ENCODE data around the gene PTK6.

The PTK6 gene

DNA sequence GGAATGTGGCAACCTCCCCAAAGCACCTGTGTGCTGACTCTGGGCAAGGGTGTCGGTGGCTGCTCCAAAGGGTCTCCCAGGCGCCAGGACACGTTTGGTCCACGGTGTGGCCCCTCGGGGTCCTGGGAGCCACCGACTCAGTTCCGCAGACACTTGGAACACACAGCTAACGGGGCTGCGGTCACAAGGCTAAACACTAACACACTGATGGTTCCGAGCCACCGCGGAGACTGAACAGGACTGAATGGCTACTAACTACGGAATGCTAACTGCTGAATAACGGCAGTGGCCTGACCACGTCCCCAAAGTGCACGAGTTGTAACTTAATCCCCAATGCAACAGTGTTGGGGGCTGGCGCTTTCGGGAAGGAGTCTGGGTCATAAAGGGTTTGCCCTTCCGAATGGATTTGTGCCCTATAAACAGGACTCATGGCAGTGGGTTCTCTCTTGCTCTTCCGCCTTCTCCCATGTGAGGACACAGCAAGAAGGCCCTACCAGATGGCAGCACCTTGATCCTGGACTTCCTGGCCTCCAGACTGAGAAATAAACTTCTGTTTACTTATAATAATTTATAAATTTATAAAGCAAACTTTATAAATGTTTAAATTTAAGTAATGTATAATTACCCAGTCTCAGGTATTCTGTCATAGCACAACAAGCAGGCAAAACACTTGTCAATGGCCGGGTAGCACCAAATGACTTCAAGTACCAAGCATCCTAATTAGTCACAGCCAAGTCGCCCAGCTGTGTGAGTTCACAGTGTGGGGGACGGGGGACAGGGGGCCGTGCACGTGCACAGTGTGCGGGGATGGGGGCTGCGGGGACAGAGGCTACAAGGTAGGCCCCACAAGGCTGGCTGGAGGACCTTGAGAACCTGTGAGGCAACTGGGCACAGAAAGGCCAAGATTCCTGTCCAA lies 36.0 kb downstream of the PTK6 start:
- no peak for DNase-seq (ENCODE audit: extremely low read depth, insufficient read length)
- TF ChIP-seq, protein P1, sequence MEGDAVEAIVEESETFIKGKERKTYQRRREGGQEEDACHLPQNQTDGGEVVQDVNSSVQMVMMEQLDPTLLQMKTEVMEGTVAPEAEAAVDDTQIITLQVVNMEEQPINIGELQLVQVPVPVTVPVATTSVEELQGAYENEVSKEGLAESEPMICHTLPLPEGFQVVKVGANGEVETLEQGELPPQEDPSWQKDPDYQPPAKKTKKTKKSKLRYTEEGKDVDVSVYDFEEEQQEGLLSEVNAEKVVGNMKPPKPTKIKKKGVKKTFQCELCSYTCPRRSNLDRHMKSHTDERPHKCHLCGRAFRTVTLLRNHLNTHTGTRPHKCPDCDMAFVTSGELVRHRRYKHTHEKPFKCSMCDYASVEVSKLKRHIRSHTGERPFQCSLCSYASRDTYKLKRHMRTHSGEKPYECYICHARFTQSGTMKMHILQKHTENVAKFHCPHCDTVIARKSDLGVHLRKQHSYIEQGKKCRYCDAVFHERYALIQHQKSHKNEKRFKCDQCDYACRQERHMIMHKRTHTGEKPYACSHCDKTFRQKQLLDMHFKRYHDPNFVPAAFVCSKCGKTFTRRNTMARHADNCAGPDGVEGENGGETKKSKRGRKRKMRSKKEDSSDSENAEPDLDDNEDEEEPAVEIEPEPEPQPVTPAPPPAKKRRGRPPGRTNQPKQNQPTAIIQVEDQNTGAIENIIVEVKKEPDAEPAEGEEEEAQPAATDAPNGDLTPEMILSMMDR (IDR thresholded peaks at IDR 0.05; ENCODE audit: insufficient read depth, low read length, poor library complexity, severe bottlenecking) = no peak
- Histone ChIP-seq H3K4me3 (replicated peaks; ENCODE audit: low read depth, low read length) (no peak overlapping the region), H3K36me3 (ENCODE audit: control insufficient read depth, insufficient read depth, low read length) (no peaks in the 10 kb centered on the region), H3K27me3 (replicated peaks; ENCODE audit: control insufficient read depth, insufficient read depth, low read length) (no peaks in the 10 kb centered on the region; the same call in 1 of the 2 replicates)

DNA sequence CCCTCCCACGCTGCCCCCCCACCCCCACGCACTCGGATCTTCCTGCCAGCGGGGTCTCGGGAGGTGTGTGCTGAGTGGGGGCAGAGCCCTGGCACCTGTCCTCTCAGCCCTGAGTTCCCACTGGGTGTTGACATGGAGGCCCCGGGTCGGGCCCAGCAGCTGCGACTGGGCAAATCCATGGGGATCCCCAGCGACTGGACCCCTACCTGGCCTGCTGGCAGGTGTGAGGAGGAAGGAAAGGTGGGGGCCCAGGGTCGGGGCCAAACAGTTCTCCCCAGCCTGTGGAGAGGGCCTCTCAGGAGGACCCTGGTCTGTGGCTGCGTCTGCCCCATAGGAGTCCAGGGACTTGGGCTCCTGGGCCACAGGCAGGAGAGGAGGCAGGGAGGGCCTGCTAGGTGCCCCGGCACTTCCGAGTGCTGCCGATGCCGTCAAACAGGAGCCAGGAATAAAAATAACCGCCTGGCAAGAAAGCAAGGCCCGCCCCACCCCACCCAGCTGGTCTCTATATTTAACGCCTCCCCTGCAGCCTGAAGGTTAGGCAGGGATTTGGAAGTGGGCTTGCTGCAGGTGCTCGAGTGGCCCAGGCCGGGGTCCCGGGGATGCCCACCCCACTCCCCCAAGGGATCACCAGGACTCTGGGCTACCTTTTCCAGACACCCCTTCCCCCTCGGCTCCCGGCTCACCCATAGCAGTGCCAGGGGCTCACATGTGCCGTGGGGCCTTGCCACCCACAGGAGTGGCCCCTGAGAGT lies 36.9 kb downstream of the PTK6 start:
- no peak for DNase-seq (ENCODE audit: extremely low read depth, insufficient read length)
- H3K36me3 ChIP-seq (ENCODE audit: control insufficient read depth, insufficient read depth, low read length) = no peaks in the 10 kb centered on the region
- TF ChIP-seq, protein P1 (IDR thresholded peaks at IDR 0.05; ENCODE audit: insufficient read depth, low read length, poor library complexity, severe bottlenecking) = no peak
- H3K4me3 ChIP-seq (replicated peaks; ENCODE audit: low read depth, low read length) = no peak overlapping the region
- H3K27me3 ChIP-seq (replicated peaks; ENCODE audit: control insufficient read depth, insufficient read depth, low read length) = no peaks in the 10 kb centered on the region; the same call in 1 of the 2 replicates

DNA sequence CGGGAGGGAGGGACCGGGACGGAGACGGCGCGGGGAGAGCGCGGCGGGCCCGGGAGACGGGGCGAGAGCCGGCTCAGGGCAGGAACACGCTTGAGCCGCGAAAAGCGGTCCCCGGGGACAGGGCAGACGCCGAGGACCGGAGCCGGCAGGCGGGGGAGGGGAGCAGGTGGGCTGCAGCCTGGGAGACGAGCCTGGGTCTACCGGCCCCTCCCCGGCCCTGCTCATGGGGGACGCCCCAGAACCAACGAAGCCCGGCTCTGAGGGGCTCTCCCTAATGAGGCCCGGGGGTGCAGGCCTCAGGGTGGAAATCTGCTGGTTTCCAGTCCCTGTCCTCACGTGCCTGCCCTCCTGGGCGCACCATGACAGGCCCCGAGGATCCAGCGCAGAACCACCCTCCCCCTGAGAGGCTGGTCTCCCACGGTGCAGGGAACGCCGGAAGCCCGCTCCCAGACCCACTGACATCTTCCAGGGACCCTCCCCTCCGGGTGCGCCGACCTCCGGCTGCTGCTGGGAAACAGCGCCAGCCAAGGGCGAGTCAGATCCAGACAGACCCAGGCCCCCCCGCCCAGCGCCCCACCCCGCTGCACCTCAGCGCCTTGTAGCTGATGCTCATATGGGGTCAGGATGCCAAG lies 37.7 kb downstream of the PTK6 start:
- no peaks in the 10 kb centered on the region for H3K36me3 ChIP-seq (ENCODE audit: control insufficient read depth, insufficient read depth, low read length)
- no peak overlapping the region; the same call in 1 of the 2 replicates for H3K4me3 ChIP-seq (replicated peaks; ENCODE audit: low read depth, low read length)
- TF ChIP-seq, protein P1 (IDR thresholded peaks at IDR 0.05; ENCODE audit: insufficient read depth, low read length, poor library complexity, severe bottlenecking) = no peak
- H3K27me3 ChIP-seq (replicated peaks; ENCODE audit: control insufficient read depth, insufficient read depth, low read length) = no peaks in the 10 kb centered on the region; the same call in 1 of the 2 replicates
- DNase-seq (ENCODE audit: extremely low read depth, insufficient read length) = no peak

DNA sequence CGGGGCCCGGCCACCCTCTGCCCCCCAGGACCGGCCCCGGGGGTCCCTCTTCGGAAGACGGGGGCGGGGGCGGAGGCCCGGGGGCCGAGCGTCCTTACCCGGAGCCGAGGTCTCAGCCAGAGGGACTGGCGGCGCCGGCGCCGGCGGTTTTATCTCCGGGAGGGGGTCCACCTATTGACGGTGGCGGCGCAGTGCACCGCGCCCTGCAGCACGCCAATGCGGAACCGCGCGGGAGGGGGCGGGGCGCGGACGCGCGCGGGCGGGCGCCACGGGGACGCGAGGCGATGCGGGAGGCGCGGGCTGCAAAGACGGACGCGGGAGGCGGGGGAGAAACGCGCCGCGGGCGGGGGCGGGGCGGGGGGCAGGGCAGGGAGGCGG lies 38.2 kb downstream of the PTK6 start, which contains the start of gene EEF1A2:
TSS of gene EEF1A2 (minus strand) at position 124 of the 378 bp plus-strand sequence. CDS start 1,320 bp downstream, outside the sequence.
- Histone ChIP-seq H3K27me3 (replicated peaks; ENCODE audit: control insufficient read depth, insufficient read depth, low read length) (no peaks in the 10 kb centered on the region; the same call in 1 of the 2 replicates), H3K4me3 (replicated peaks; ENCODE audit: low read depth, low read length) (peak within 1 kb of the TSS; percentile 40), H3K36me3 (ENCODE audit: control insufficient read depth, insufficient read depth, low read length) (no peaks in the 10 kb centered on the region)
- no peak for DNase-seq (ENCODE audit: extremely low read depth, insufficient read length)
- TF ChIP-seq, protein P1 (IDR thresholded peaks at IDR 0.05; ENCODE audit: insufficient read depth, low read length, poor library complexity, severe bottlenecking) = no peak

Measured in GM06990 (cell line).